Upper lobe of left lung (tissue), 4 donors: Measurements from ENCODE around the gene TCP11.

Experiments
- CTCF ChIP-seq, 6 experiments: fragments of 450-650 bp in 4 of 6; fragments of 200-600 bp in 2 of 6; sonication (generic) in 2 of 6; IDR thresholded peaks; one replicate each; pipeline ENCODE4 v1.5.1; 2016 to 2019; ENCODE audit warnings: antibody characterized with exemption in 6 of 6
- EP300 ChIP-seq, 4 donors: sonication (generic); formaldehyde crosslinking; IDR thresholded peaks; one replicate each; pipeline ENCODE4 v1.5.1; 2017; ENCODE audit warnings: antibody characterized with exemption in 4 of 4, control low read depth in 2 of 4
- POLR2A ChIP-seq, 4 donors: fragments of 450-650 bp; IDR thresholded peaks; one replicate each; pipeline ENCODE4 v1.5.1; 2016 to 2017; ENCODE audit warnings: antibody characterized with exemption in 4 of 4, mild to moderate bottlenecking in 2 of 4
- POLR2AphosphoS5 ChIP-seq, 2 donors: sonication (generic); formaldehyde crosslinking; IDR thresholded peaks; one replicate each; pipeline ENCODE4 v1.5.1; 2017; ENCODE audit warnings: antibody characterized with exemption in 2 of 2

- no peak for TF ChIP-seq CTCF (IDR thresholded peaks at IDR 0.05)
- no peak for TF ChIP-seq POLR2A (IDR thresholded peaks at IDR 0.05)
- TF ChIP-seq EP300 (IDR thresholded peaks at IDR 0.05), result no peak
- TF ChIP-seq POLR2AphosphoS5 (IDR thresholded peaks at IDR 0.05), result no peak
These were observed 67.2 kb downstream of the TCP11 start for GRCh38 chr6:35073766-35074471.
